SU-DHL-6 (cell line): ENCODE data around the gene PLAAT4.

Experiments
- CTCF ChIP-seq: fragments of 200-600 bp; sonication (generic); IDR thresholded peaks from one replicate; pipeline ENCODE4 v1.5.1; 2017; ENCODE audit warnings: antibody characterized with exemption, mild to moderate bottlenecking, low read length, moderate library complexity; ENCODE audit not compliant: insufficient read depth, poor library complexity, severe bottlenecking
- EZH2phosphoT487 ChIP-seq: fragments of 200-600 bp; sonication (generic), shearing (Covaris generic); conservative IDR thresholded peaks from 2 replicates; pipeline ENCODE4 v1.6.1; 2018; ENCODE audit warnings: mild to moderate bottlenecking, antibody characterized with exemption, low read length, moderate library complexity, mixed read lengths

- TF ChIP-seq CTCF (no peak), EZH2phosphoT487 (no peak)
Observed at GRCh38 chr11:63489879-63490278, 46.7 kb upstream of the PLAAT4 start.
